H1 (cell line): ENCODE measurements around the gene A2ML1. TPM values are rescaled to one million over a fixed set of nuclear protein-coding genes. Genes with fewer than 3 reads are reported as not detected.

Source experiments
- BRCA1 ChIP-seq: IDR thresholded peaks from 2 replicates; pipeline ENCODE4 v1.6.1; 2012; ENCODE audit warnings: low read depth, low read length, improper control_type of control experiment
- CBX8 ChIP-seq: fragments of 300-800, 300-1000 bp; sonication (generic); IDR thresholded peaks from 2 replicates; pipeline ENCODE4 v1.7.1; 2016; ENCODE audit warnings: low read depth, low read length, borderline replicate concordance
- CTBP2 ChIP-seq: IDR thresholded peaks from 2 replicates; pipeline ENCODE4 v1.7.0; 2011; ENCODE audit warnings: borderline replicate concordance, mild to moderate bottlenecking, moderate library complexity, mixed read lengths, low read length; ENCODE audit not compliant: insufficient read depth, insufficient read length
- KDM1A ChIP-seq: fragments of 200-600, 300-600 bp; sonication (generic); IDR thresholded peaks from 2 replicates; pipeline ENCODE4 v1.7.1; 2016; ENCODE audit warnings: mild to moderate bottlenecking, low read length, borderline replicate concordance
- MAFK ChIP-seq: IDR thresholded peaks from 2 replicates; pipeline ENCODE4 v1.6.1; 2012; ENCODE audit warnings: low read depth, mild to moderate bottlenecking, improper control_type of control experiment, low read length
- NRF1 ChIP-seq: IDR thresholded peaks from 2 replicates; pipeline ENCODE4 v1.6.1; 2011; ENCODE audit warnings: mild to moderate bottlenecking, low read depth, low read length, improper control_type of control experiment
- PHF8 ChIP-seq: fragments of 200-600 bp; sonication (generic); conservative IDR thresholded peaks from 2 replicates; pipeline ENCODE4 v1.7.1; 2012; ENCODE audit warnings: low read depth, mild to moderate bottlenecking, inconsistent platforms, low read length, moderate library complexity
- RFX5 ChIP-seq: IDR thresholded peaks from 2 replicates; pipeline ENCODE4 v1.6.1; 2011; ENCODE audit warnings: low read depth, low read length, improper control_type of control experiment, borderline replicate concordance
- RXRA ChIP-seq: IDR thresholded peaks from 2 replicates; pipeline ENCODE4 v1.6.1; 2011; ENCODE audit warnings: low read depth, mild to moderate bottlenecking, low read length, moderate library complexity; ENCODE audit not compliant: insufficient read depth
- SIN3A ChIP-seq, 2 experiments: IDR thresholded peaks in 1 of 2; conservative IDR thresholded peaks in 1 of 2; 2 replicates each; pipeline ENCODE4 v1.6.1; 2011 to 2012; ENCODE audit warnings: low read length in 2 of 2, improper control_type of control experiment in 1 of 2, low read depth in 1 of 2, mild to moderate bottlenecking in 1 of 2
- SIRT6 ChIP-seq: IDR thresholded peaks from one replicate; pipeline ENCODE4 v1.7.1; 2012; ENCODE audit warnings: low read length, inconsistent platforms
- SP4 ChIP-seq: IDR thresholded peaks from 2 replicates; pipeline ENCODE4 v1.6.1; 2012; ENCODE audit warnings: low read length, inconsistent platforms
- TBP ChIP-seq: IDR thresholded peaks from 2 replicates; pipeline ENCODE4 v1.6.1; 2011; ENCODE audit warnings: low read depth, low read length, improper control_type of control experiment
- polyA plus RNA-seq, 7 experiments: library from polyadenylated mRNA; depleted of rRNA in 3 of 7; stranded (reverse) in 5 of 7; unstranded in 2 of 7; fragments of >200 nt in 5 of 7; fragments of 200-250 nt in 2 of 7; gene quantifications; 1 replicate in 5 of 7; 2 replicates in 1 of 7; 4 replicates in 1 of 7; pipeline versions ENCODE4 v1.2.1 to v1.2.3, GENCODE V29; 2011 to 2013; ENCODE audit warnings: missing spikeins in 2 of 7, mixed read lengths in 2 of 7
- total RNA-seq: library from RNA; stranded (reverse); fragmentation: NEBNext Ultra II Directional; extraction: Animal tissue kit (Norgen Biotek cat#: 25700); gene quantifications from 2 replicates; pipeline ENCODE4 v1.2.1, GENCODE V29; 2021
- TF ChIP-seq, protein P1 (sequence below): IDR thresholded peaks from 2 replicates; pipeline ENCODE4 v1.6.1; 2011; ENCODE audit warnings: low read depth, mild to moderate bottlenecking, low read length; ENCODE audit not compliant: insufficient read depth
- TF ChIP-seq, protein P2 (sequence below): IDR thresholded peaks from 2 replicates; pipeline ENCODE4 v1.6.1; 2011; ENCODE audit warnings: low read length, improper control_type of control experiment
- TF ChIP-seq, protein P3 (sequence below): IDR thresholded peaks from 2 replicates; pipeline ENCODE4 v1.6.1; 2012; ENCODE audit warnings: inconsistent platforms

A2ML1 gene
- total and polyA plus RNA-seq, 2 of the 8 experiments (the other 6 are each of a cell fraction or from before 2014, with no cell fraction given), result 10.2 to 10.3 TPM

DNA sequence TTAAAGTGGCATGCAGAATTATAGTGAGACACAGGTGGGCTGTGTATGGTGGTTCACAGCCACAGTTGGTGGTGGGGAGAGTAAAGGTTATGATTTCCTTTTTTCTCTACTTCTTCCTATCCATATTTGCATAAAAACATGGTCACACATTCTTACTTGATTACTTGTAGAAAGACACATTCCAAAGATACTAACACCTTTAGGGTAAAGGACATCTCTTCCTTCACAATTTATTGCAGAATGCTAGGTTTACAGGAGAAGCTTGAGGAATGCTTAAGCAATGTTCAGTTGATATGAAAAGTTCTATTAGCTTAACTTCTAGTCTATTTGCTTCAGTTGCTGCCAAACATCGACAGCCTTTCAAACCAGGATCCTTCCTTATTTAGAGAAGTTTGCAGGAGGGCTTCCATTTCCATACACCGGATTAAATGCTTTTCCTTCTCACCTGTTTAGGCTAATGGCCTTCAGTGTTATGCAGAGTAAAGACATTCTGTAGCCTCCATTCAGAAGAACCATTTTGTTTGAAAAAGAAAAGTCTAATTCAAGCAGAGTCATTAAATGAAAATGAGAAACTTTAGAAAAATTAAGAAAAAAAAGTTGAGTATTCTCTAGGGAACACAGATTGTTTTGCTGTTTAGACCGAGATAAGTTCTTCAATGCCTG, 89.3 kb downstream of the A2ML1 start (continued):
- TF ChIP-seq, protein P1, sequence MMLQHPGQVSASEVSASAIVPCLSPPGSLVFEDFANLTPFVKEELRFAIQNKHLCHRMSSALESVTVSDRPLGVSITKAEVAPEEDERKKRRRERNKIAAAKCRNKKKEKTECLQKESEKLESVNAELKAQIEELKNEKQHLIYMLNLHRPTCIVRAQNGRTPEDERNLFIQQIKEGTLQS, result no peak
- TF ChIP-seq SIRT6 (no peak), RXRA (no peak), PHF8 (no peak), TBP (no peak), SIN3A (conservative IDR thresholded peaks at IDR 0.05 in 1 of 2, IDR thresholded peaks at IDR 0.05 in 1 of 2; ENCODE audit: low read depth in 1 of 2, low read length in 2 of 2) (no peak; a peak in 1 of 4 replicates), SP4 (no peak), CTBP2 (no peak), BRCA1 (no peak), MAFK (peak; percentile 19; the same call in 1 of the 2 replicates), NRF1 (no peak), RFX5 (no peak), KDM1A (no peak), CBX8 (no peak)
- TF ChIP-seq, protein P2, sequence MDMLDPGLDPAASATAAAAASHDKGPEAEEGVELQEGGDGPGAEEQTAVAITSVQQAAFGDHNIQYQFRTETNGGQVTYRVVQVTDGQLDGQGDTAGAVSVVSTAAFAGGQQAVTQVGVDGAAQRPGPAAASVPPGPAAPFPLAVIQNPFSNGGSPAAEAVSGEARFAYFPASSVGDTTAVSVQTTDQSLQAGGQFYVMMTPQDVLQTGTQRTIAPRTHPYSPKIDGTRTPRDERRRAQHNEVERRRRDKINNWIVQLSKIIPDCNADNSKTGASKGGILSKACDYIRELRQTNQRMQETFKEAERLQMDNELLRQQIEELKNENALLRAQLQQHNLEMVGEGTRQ, result no peak
- TF ChIP-seq, protein P3, sequence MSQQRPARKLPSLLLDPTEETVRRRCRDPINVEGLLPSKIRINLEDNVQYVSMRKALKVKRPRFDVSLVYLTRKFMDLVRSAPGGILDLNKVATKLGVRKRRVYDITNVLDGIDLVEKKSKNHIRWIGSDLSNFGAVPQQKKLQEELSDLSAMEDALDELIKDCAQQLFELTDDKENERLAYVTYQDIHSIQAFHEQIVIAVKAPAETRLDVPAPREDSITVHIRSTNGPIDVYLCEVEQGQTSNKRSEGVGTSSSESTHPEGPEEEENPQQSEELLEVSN, result no peak
